Measurements from ENCODE around the gene SGCB.

The SGCB gene

DNA sequence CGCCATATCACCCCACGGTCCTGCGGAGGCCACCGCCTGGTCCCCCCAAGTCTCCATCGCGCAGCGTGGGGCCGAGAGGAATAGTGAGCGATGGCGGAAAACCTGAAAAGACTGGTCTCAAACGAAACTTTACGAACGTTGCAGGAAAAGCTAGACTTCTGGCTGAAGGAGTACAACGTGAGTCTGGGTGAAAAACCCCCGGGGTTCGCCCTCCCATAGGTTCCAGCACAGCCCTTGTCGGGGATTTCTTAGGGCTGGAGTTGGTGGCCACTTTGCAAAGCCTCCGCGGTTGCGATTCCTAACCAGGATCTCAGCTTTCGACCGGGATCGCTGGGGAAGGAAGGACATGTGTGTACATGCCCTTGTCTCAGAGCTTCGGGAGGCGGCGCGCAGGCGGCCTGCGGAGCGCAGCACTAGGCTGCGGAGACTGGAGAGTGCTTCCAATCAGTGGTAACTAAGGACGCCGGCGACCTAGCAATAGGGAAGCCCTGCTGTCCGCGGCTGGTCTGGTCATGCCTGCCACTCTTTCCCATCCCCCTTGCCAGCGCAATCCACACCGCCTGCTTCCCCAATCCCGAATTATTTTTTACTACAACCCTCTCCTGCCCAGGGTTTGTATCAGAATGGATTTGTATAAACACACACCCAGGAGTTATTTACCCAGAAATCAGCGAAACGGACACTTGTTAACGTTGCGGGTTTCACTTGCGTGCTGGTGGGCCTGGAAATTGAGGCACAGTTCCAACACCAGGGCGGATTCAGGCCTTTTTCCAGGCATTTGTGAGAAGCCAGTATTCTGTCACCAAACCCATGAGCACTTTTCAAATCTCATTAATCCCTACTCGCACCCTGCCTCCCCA, 13.7 kb upstream of the SGCB start:
- H2BK15ac ChIP-seq (ENCODE audit: low read length): peak overlapping the region; percentile 81
- H3K4ac ChIP-seq (ENCODE audit: low read length): no peak overlapping the region
- no CpG with 5 or more reads among the region's 46 CpGs for WGBS, 2 donors (ENCODE audit: extremely low coverage in 2 of 2, insufficient read length in 2 of 2, insufficient replicate concordance in 1 of 2)
- H3K18ac ChIP-seq (ENCODE audit: low read length): peak overlapping the region; percentile 97
- no peak overlapping the region for H4K91ac ChIP-seq (ENCODE audit: low read depth, low read length, poor library complexity)
- H2AK5ac ChIP-seq (ENCODE audit: low read depth, low read length): no peak overlapping the region
- H2BK12ac ChIP-seq (ENCODE audit: low read length): peak overlapping the region; percentile 87
- peak; percentile 76 for DNase-seq (ENCODE audit: low spot score)
- H3K27me3 ChIP-seq (ENCODE audit: control insufficient read depth in 3 of 3, insufficient read depth in 3 of 3, low read depth in 1 of 3, low read length in 3 of 3): peaks cover 0 to 38% (median 7%) of the 10 kb centered on the region in 3 experiments
- no peak overlapping the region for H4K8ac ChIP-seq (ENCODE audit: low read depth, low read length)
- peak overlapping the region; percentile 71 for H3K4me2 ChIP-seq (ENCODE audit: insufficient read depth, low read length, poor library complexity, severe bottlenecking)
- peak overlapping the region; percentile 47 to 90 for H3K4me3 ChIP-seq (ENCODE audit: low read length in 2 of 2)
- peaks cover 0 to 10% of the 10 kb centered on the region in 2 donors for H3K9me3 ChIP-seq (replicated peaks in 1 of 2; ENCODE audit: control insufficient read depth in 2 of 2, insufficient read depth in 1 of 2, low read depth in 1 of 2, low read length in 2 of 2)
- H3K4me1 ChIP-seq (ENCODE audit: control insufficient read depth in 2 of 2, insufficient read depth in 1 of 2, low read depth in 1 of 2, low read length in 2 of 2): peaks cover 2 to 3% of the 10 kb centered on the region in 2 donors
- H3K9ac ChIP-seq (ENCODE audit: low read depth, low read length, poor library complexity): peak overlapping the region; percentile 61
- no peak overlapping the region for H3K14ac ChIP-seq (ENCODE audit: low read length)
- H2BK5ac ChIP-seq (ENCODE audit: low read length): peak overlapping the region; percentile 91
- no peak overlapping the region for H2BK120ac ChIP-seq (ENCODE audit: low read depth, low read length)
- H3K79me1 ChIP-seq (ENCODE audit: low read depth, low read length): no peaks in the 10 kb centered on the region
- H3K27ac ChIP-seq (replicated peaks; ENCODE audit: low read length): peak overlapping the region; percentile 59
- H2AFZ ChIP-seq (ENCODE audit: low read length): peak overlapping the region; percentile 79
- no peaks in the 10 kb centered on the region for H3K36me3 ChIP-seq (replicated peaks in 1 of 2; ENCODE audit: control insufficient read depth in 2 of 2, insufficient read depth in 2 of 2, low read length in 2 of 2)
- peak overlapping the region; percentile 32 for H3K23ac ChIP-seq (ENCODE audit: low read depth, low read length, poor library complexity)

DNA sequence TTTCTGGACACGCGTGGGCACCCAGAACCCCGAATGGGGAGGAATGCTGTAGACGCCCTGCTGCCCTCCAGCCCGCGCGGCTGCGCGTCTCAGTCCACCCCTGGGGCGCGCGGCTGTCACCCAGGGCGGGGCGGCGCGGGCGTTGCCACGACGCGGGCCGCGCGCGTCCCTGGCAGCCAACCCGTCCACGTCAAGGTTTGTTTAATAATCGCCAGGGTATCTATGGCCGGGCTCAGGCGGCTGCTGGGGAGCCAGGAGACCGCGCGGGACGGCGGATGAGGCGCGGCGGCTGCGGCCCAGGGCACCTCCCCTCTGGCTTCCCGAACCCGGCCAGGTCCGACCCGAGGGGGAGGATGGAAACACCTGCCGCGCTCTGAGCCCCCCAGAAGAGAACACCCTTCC, 13.1 kb upstream of the SGCB start, which contains the start of gene SPATA18:
Gene SPATA18 (plus strand): TSS at position 92 of the 402 bp plus-strand sequence. CDS start 401 bp downstream, outside the sequence.
- Histone ChIP-seq H3K14ac (ENCODE audit: low read length) (peak within 1 kb of the TSS; percentile 14), H3K18ac (ENCODE audit: low read length) (peak within 1 kb of the TSS; percentile 97), H3K4me1 (ENCODE audit: control insufficient read depth in 2 of 2, insufficient read depth in 1 of 2, low read depth in 1 of 2, low read length in 2 of 2) (peaks cover 2 to 3% of the 10 kb centered on the region in 2 donors), H2BK120ac (ENCODE audit: low read depth, low read length) (no peak within 1 kb of the TSS), H3K4me2 (ENCODE audit: insufficient read depth, low read length, poor library complexity, severe bottlenecking) (peak within 1 kb of the TSS; percentile 71), H3K9ac (ENCODE audit: low read depth, low read length, poor library complexity) (peak within 1 kb of the TSS; percentile 80), H3K4ac (ENCODE audit: low read length) (no peak within 1 kb of the TSS), H3K4me3 (ENCODE audit: low read length in 2 of 2) (peak within 1 kb of the TSS; percentile 47 to 90), H4K91ac (ENCODE audit: low read depth, low read length, poor library complexity) (no peak within 1 kb of the TSS), H3K9me3 (replicated peaks in 1 of 2; ENCODE audit: control insufficient read depth in 2 of 2, insufficient read depth in 1 of 2, low read depth in 1 of 2, low read length in 2 of 2) (peaks cover 0 to 10% of the 10 kb centered on the region in 2 donors), H3K27me3 (ENCODE audit: control insufficient read depth in 3 of 3, insufficient read depth in 3 of 3, low read depth in 1 of 3, low read length in 3 of 3) (peaks cover 0 to 38% (median 7%) of the 10 kb centered on the region in 3 experiments), H2AFZ (ENCODE audit: low read length) (peak within 1 kb of the TSS; percentile 79), H2AK5ac (ENCODE audit: low read depth, low read length) (no peak within 1 kb of the TSS), H2BK5ac (ENCODE audit: low read length) (peak within 1 kb of the TSS; percentile 91), H3K27ac (replicated peaks; ENCODE audit: low read length) (peak within 1 kb of the TSS; percentile 59), H2BK12ac (ENCODE audit: low read length) (peak within 1 kb of the TSS; percentile 87), H3K79me1 (ENCODE audit: low read depth, low read length) (no peaks in the 10 kb centered on the region), H3K36me3 (replicated peaks in 1 of 2; ENCODE audit: control insufficient read depth in 2 of 2, insufficient read depth in 2 of 2, low read length in 2 of 2) (no peaks in the 10 kb centered on the region), H2BK15ac (ENCODE audit: low read length) (peak within 1 kb of the TSS; percentile 81), H3K23ac (ENCODE audit: low read depth, low read length, poor library complexity) (peak within 1 kb of the TSS; percentile 32), H4K8ac (ENCODE audit: low read depth, low read length) (no peak within 1 kb of the TSS)
- no CpG with 5 or more reads among the region's 44 CpGs for WGBS, 2 donors (ENCODE audit: extremely low coverage in 2 of 2, insufficient read length in 2 of 2, insufficient replicate concordance in 1 of 2)
- no peak for DNase-seq (ENCODE audit: low spot score)

DNA sequence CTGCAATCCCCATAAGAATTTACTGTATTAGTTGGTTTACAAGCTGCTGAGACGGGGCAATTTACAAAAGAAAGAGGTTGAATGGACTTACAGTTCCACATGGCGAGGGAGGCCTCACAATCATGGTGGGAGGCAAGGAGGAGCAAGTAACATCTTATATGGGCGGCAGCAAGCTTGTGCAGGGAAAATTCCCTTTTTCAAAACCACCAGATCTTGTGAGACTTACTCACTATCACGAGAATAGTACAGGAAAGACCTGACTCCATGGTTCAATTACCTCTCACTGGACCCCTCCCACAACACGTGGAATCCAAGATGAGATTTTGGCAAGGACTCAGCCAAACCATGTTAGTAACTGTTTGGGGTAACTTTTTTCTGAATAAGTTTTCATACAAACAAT, 11.2 kb upstream of the SGCB start:
- no peak overlapping the region for H3K4ac ChIP-seq (ENCODE audit: low read length)
- no peak overlapping the region for H3K27ac ChIP-seq (replicated peaks; ENCODE audit: low read length)
- no CpG with 5 or more reads among the region's 5 CpGs for WGBS, 2 donors (ENCODE audit: extremely low coverage in 2 of 2, insufficient read length in 2 of 2, insufficient replicate concordance in 1 of 2)
- H3K27me3 ChIP-seq (ENCODE audit: control insufficient read depth in 3 of 3, insufficient read depth in 3 of 3, low read depth in 1 of 3, low read length in 3 of 3): peaks cover 0 to 41% (median 7%) of the 10 kb centered on the region in 3 experiments
- no peak overlapping the region for H3K14ac ChIP-seq (ENCODE audit: low read length)
- H2BK15ac ChIP-seq (ENCODE audit: low read length): no peak overlapping the region
- H4K8ac ChIP-seq (ENCODE audit: low read depth, low read length): no peak overlapping the region
- no peak overlapping the region for H3K23ac ChIP-seq (ENCODE audit: low read depth, low read length, poor library complexity)
- H3K4me3 ChIP-seq (ENCODE audit: low read length in 2 of 2): no peak overlapping the region
- peaks cover 0 to 10% of the 10 kb centered on the region in 2 donors for H3K9me3 ChIP-seq (replicated peaks in 1 of 2; ENCODE audit: control insufficient read depth in 2 of 2, insufficient read depth in 1 of 2, low read depth in 1 of 2, low read length in 2 of 2)
- H3K36me3 ChIP-seq (replicated peaks in 1 of 2; ENCODE audit: control insufficient read depth in 2 of 2, insufficient read depth in 2 of 2, low read length in 2 of 2): no peaks in the 10 kb centered on the region
- H3K9ac ChIP-seq (ENCODE audit: low read depth, low read length, poor library complexity): no peak overlapping the region
- no peaks in the 10 kb centered on the region for H3K79me1 ChIP-seq (ENCODE audit: low read depth, low read length)
- H2AFZ ChIP-seq (ENCODE audit: low read length): no peak overlapping the region
- H3K4me2 ChIP-seq (ENCODE audit: insufficient read depth, low read length, poor library complexity, severe bottlenecking): no peak overlapping the region
- no peak overlapping the region for H4K91ac ChIP-seq (ENCODE audit: low read depth, low read length, poor library complexity)
- H2BK5ac ChIP-seq (ENCODE audit: low read length): no peak overlapping the region
- no peak overlapping the region for H2BK120ac ChIP-seq (ENCODE audit: low read depth, low read length)
- no peak overlapping the region for H2BK12ac ChIP-seq (ENCODE audit: low read length)
- no peak overlapping the region for H3K18ac ChIP-seq (ENCODE audit: low read length)
- DNase-seq (ENCODE audit: low spot score): no peak
- H3K4me1 ChIP-seq (ENCODE audit: control insufficient read depth in 2 of 2, insufficient read depth in 1 of 2, low read depth in 1 of 2, low read length in 2 of 2): peaks cover 2 to 3% of the 10 kb centered on the region in 2 donors
- H2AK5ac ChIP-seq (ENCODE audit: low read depth, low read length): no peak overlapping the region

DNA sequence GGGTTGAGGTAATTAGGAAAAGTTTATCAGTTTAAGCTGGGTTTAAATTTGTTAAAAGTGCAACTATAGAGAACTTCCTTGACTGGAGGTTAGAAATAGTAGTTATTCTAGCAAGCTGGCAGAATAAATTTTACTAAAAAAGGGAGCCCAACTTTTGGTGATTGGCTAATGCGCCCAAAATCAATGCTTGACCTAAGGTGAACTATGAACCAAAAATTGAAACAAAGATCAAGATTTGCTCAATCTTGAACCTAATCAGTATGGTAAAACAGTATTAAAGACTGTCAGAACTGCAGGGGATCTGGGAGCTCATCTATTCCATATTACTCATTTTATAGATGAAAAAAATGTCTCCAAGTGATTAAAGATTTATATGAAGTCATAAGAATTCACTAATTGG, 6.9 kb upstream of the SGCB start:
- Histone ChIP-seq H2AK5ac (ENCODE audit: low read depth, low read length) (no peak overlapping the region), H2AFZ (ENCODE audit: low read length) (no peak overlapping the region), H3K36me3 (replicated peaks in 1 of 2; ENCODE audit: control insufficient read depth in 2 of 2, insufficient read depth in 2 of 2, low read length in 2 of 2) (no peaks in the 10 kb centered on the region), H3K4me2 (ENCODE audit: insufficient read depth, low read length, poor library complexity, severe bottlenecking) (no peak overlapping the region), H3K9me3 (replicated peaks in 1 of 2; ENCODE audit: control insufficient read depth in 2 of 2, insufficient read depth in 1 of 2, low read depth in 1 of 2, low read length in 2 of 2) (no peaks in the 10 kb centered on the region), H3K18ac (ENCODE audit: low read length) (no peak overlapping the region), H3K79me1 (ENCODE audit: low read depth, low read length) (no peaks in the 10 kb centered on the region), H3K9ac (ENCODE audit: low read depth, low read length, poor library complexity) (no peak overlapping the region), H4K8ac (ENCODE audit: low read depth, low read length) (no peak overlapping the region), H3K14ac (ENCODE audit: low read length) (no peak overlapping the region), H3K4me1 (ENCODE audit: control insufficient read depth in 2 of 2, insufficient read depth in 1 of 2, low read depth in 1 of 2, low read length in 2 of 2) (no peaks in the 10 kb centered on the region), H3K27me3 (ENCODE audit: control insufficient read depth in 3 of 3, insufficient read depth in 3 of 3, low read depth in 1 of 3, low read length in 3 of 3) (peaks cover 0 to 45% (median 0%) of the 10 kb centered on the region in 3 experiments), H3K4ac (ENCODE audit: low read length) (no peak overlapping the region), H2BK15ac (ENCODE audit: low read length) (no peak overlapping the region), H2BK5ac (ENCODE audit: low read length) (no peak overlapping the region), H2BK12ac (ENCODE audit: low read length) (no peak overlapping the region), H3K4me3 (ENCODE audit: low read length in 2 of 2) (no peak overlapping the region), H3K27ac (replicated peaks; ENCODE audit: low read length) (no peak overlapping the region), H2BK120ac (ENCODE audit: low read depth, low read length) (no peak overlapping the region), H3K23ac (ENCODE audit: low read depth, low read length, poor library complexity) (no peak overlapping the region), H4K91ac (ENCODE audit: low read depth, low read length, poor library complexity) (no peak overlapping the region)
- no peak for DNase-seq (ENCODE audit: low spot score)
- WGBS, 2 donors (ENCODE audit: extremely low coverage in 2 of 2, insufficient read length in 2 of 2, insufficient replicate concordance in 1 of 2): no CpG with 5 or more reads among the region's 1 CpG

Measured in neuronal stem cell (in vitro differentiated cells).